Transverse colon (tissue), 4 donors: Measurements from ENCODE around the gene CTSV.
"Not testable (repeated sequence)": the region's sequence is repeated elsewhere in the genome, so short reads cannot be mapped to it uniquely, and the experiment has no call there.

Experiments
- CTCF ChIP-seq, 5 experiments: fragments of 200-600 bp in 3 of 5; fragments of 450-650 bp in 2 of 5; sonication (generic) in 3 of 5; IDR thresholded peaks; 1 replicate in 2 of 5; 2 replicates in 3 of 5; pipeline ENCODE4 v1.5.1; 2016 to 2017; ENCODE audit warnings: antibody characterized with exemption in 5 of 5, inconsistent platforms in 3 of 5, mild to moderate bottlenecking in 2 of 5, moderate library complexity in 1 of 5
- POLR2AphosphoS5 ChIP-seq, 3 donors: sonication (generic); formaldehyde crosslinking; IDR thresholded peaks; one replicate each; pipeline ENCODE4 v1.6.1; 2016; ENCODE audit warnings: antibody characterized with exemption in 3 of 3

- TF ChIP-seq CTCF (IDR thresholded peaks at IDR 0.05) = not testable (repeated sequence)
- TF ChIP-seq POLR2AphosphoS5 (IDR thresholded peaks at IDR 0.05) = peak in 2 of 3 donors; percentile 54 to 64
Measured at GRCh38 chr9:97012617-97013016, 26.3 kb downstream of the CTSV start.
